Measurements from ENCODE around the gene SGCD. TPM values are rescaled to one million over a fixed set of nuclear protein-coding genes. Genes with fewer than 3 reads are reported as not detected.

The SGCD gene
- total RNA-seq, 1 donor from 2014 or later = 104 TPM

- no peak for DNase-seq (ENCODE audit: low read depth)
Measured at GRCh38 chr5:156762771-156763170, 435.8 kb downstream of the SGCD start.

- peak; percentile 20 for DNase-seq (ENCODE audit: low read depth)
Measured at GRCh38 chr5:156764176-156764971, 437.4 kb downstream of the SGCD start.

- DNase-seq (ENCODE audit: low read depth) = no peak
Measured at GRCh38 chr5:156774273-156774672, 447.3 kb downstream of the SGCD start.

DNA sequence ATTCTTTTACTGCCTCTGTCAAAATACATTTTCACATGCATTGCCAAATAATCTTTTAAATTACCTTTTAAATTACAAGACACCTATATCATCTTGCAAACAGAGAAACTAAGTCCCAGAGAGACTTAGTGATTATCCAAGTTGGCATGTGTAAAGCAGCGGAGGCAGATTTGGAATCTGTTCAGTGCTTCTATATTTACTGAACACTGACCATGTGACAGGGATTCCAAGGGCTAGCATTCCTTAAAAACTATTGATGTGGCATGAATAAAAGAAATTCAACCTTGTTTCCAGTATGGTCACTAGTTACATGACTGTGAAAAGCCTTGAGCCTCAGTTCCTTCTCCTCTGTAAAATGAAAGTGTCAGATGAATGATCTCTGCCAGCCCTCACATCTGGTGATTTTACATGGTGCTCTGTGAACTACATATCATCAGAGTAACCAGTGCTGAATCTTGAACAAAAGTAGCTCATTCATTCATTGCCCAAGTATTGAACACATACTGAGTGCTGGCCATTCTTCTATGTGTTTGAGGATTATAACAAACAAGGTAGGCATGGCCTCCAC is 451.3 kb downstream of the SGCD start:
- DNase-seq (ENCODE audit: low read depth) = no peak

GRCh38 chr5:156778752-156779151 is 451.8 kb downstream of the SGCD start:
- no peak for DNase-seq (ENCODE audit: low read depth)

- DNase-seq (ENCODE audit: low read depth) = no peak
Measured at GRCh38 chr5:156779436-156779835, 452.5 kb downstream of the SGCD start.

DNA sequence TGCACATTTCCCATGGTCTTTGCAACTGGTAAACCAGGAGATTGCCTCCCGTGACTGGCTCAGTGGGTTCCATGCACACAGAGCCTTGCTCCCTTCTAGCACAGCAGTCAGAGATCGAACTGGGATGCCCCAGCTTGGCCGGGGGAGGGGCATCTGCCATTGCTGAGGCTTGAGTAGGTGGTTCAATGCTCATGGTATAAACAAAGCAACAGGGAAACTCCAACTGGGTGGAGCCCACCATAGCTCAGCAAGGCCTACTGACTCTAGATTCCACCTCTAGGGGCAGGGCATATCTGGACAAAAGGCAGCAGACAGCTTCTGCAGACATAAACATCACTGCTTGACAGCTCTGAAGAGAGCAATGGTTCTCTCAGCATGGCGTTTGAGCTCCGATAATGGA is 456.1 kb downstream of the SGCD start:
- DNase-seq (ENCODE audit: low read depth) = no peak

DNA sequence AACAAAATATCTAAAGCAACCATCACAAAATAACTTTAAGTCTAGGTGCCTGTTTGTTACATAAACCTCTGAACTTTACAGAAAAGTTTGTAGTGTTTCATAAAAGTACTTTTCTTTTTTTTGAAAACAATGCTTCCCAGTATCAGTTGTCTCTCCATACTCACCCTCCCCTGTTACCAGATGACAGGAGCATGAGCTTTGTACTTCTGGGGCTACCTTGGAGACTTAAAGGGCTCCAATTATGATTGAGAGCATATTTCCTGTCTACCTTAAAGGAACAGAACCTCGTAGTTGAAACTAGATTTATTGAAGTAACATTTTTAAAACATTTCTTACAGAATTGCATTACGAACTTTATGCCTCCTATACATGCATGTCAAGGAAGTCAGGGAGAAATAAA is 467.7 kb downstream of the SGCD start:
- DNase-seq (ENCODE audit: low read depth) = no peak

DNA sequence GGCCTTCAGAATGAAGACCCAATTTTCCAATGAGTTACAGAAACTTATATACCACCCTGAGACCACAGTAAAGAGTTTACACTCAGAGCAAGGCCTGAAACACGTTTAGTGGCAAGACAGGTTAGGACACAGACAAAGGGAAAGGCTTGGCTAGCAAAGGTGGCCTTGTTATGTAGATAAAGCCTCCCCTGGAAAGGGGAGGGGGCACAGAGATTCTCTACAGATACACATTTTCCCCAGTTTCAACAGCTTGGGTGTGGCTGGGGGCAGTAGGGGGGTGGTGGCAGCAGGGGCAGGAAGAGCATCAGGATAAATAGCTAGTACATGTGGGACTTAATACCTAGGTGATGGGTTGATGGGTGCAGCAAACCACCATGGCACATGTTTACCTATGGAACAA is 471.2 kb downstream of the SGCD start:
- no peak for DNase-seq (ENCODE audit: low read depth)

DNA sequence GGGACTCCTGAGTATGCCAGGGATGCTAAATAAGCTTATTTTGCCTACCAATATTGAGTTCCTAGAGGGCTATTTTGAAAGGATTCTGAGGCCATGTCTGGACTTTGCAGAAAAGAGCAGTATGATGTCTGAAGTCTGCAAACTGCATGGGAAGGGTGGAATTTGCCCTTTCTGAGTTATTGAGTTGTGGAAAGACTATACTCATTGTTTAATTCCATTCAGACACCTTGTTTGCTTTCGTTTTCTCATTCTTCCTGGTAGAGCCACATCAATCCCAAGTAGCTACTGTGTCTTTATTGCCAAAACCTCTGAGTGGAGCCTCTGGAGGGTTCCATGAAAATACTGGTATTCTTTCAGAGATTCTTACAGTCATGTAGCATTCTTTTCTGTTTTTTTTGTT is 472.2 kb downstream of the SGCD start:
- no peak for DNase-seq (ENCODE audit: low read depth)

- DNase-seq (ENCODE audit: low read depth) = no peak
Measured at GRCh38 chr5:156800929-156801328, 474.0 kb downstream of the SGCD start.

DNA sequence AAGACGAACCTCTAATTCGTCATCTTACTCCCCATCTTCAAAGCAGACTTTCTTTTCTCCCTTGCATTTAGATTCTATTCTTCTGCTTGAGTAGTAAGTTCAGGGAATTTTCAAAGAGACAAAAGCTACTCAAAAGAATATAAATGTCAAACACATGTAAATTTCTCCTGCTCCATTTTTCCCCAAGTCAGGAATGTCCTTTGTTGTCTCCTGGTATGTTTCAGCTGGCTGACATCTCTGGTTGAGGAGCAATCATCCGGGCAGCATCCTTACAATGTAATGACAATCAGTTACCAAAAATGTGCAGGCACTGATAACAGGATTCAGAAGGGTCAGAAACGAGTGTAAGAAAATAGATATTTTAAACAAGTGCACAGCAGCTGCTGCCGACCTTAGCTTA is 475.5 kb downstream of the SGCD start:
- no peak for DNase-seq (ENCODE audit: low read depth)

DNA sequence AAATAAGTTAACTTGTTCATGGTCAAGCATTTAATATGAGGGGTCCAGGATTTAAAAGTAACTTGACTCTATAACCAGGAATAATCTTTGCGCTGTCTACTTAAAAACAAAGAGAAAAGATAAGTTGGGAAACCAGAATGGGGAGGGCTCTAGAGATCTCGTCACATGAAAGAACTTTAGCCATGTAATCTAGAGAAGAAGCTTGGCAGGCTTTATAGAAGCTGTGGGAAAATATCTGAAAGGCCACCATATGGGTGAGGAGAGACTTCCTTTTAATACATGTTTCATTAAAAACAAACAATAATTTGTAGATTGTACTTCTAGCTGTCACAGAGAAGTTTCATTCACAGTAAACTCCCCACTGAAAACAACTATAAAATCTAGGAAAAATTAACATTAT is 476.4 kb downstream of the SGCD start:
- no peak for DNase-seq (ENCODE audit: low read depth)

DNA sequence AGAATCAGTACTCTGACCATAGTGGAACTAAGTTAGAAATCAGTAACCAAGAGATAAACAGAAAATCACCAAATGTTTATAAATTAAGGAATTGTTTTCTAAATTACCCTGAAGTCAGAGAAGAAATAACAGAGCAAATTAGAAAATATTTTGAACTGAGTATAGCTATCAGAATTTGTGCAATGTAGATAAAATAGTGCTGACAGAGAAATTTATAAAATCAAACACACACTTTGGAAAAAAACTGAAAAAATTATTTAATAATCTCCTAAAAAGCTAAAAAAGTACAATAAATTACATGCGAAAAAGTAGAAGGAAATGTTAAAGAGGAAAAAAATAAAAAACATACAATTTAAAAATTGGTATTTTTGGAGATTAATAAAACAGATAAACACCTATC is 486.0 kb downstream of the SGCD start:
- no peak for DNase-seq (ENCODE audit: low read depth)

DNA sequence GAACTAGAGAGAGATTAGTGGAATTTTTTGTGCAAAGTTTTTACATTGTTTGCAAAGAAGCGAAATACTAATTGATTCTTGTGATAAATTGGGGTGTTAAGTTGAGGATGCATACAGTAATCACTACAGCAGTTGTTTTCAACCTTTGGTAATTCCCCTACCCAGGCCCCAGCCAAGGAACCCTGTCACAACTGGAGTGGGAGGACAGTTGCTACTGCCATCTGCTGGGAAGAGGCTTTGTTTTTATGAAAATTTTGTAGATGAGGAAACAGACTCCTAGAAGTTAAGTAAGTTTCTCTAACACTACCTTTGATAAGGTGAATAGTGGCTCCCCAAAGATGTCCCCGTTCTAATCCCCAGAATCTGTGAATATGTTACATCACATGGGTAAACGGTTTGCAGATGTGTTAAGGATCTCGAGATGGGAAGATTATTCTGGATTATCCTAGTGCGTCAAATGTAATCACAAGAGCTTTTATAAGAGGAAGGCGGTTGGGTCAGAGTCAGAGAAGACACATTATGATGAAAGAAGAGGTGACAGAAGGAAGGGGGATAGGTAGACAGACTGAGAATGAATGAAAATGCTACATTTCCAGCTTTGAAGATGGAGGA is 489.1 kb downstream of the SGCD start:
- DNase-seq (ENCODE audit: low read depth) = peak; percentile 61
